ENCODE results near the gene CFAP91. TPM values are rescaled to one million over a fixed set of nuclear protein-coding genes. Genes with fewer than 3 reads are reported as not detected.
A peak's percentile ranks its signal among the peaks of the same experiment; 100 is the strongest.

The CFAP91 gene
- total RNA-seq, 2 donors from 2014 or later: 21.5 to 47.8 TPM

GRCh38 chr3:119664370-119664769, 38.5 kb upstream of the CFAP91 start:
- Histone ChIP-seq H3K9me3 (no peaks in the 10 kb centered on the region), H3K27me3 (no peaks in the 10 kb centered on the region), H3K36me3 (replicated peaks in 1 of 2; ENCODE audit: insufficient read depth in 1 of 2, low read depth in 2 of 2) (peaks cover 0 to 3% of the 10 kb centered on the region in 2 donors), H3K4me3 (no peak overlapping the region), H3K27ac (no peak overlapping the region), H3K4me1 (peaks cover 11% of the 10 kb centered on the region)
- TF ChIP-seq CTCF (IDR thresholded peaks at IDR 0.05) (no peak), POLR2A (IDR thresholded peaks at IDR 0.05) (no peak)
- WGBS, 2 donors: 70 to 85% methylated on average over 4 of the region's 4 CpGs
- ATAC-seq (no peak), DNase-seq (no peak)
- intact Hi-C loops (cut with DNase I): no loop called here

- ATAC-seq (peak; percentile 51), DNase-seq (no peak)
- no peaks in the 10 kb centered on the region for H3K9me3 ChIP-seq
- TF ChIP-seq CTCF (IDR thresholded peaks at IDR 0.05) (no peak), POLR2A (IDR thresholded peaks at IDR 0.05) (no peak)
- no peak overlapping the region for H3K27ac ChIP-seq
- H3K36me3 ChIP-seq (replicated peaks in 1 of 2; ENCODE audit: insufficient read depth in 1 of 2, low read depth in 2 of 2): peaks cover 0 to 3% of the 10 kb centered on the region in 2 donors
- H3K4me1 ChIP-seq: peaks cover 11% of the 10 kb centered on the region
- H3K4me3 ChIP-seq: no peak overlapping the region
- intact Hi-C loops (cut with DNase I): no loop called here
- 76% methylated on average over 4 of the region's 4 CpGs for WGBS, 2 donors
- no peaks in the 10 kb centered on the region for H3K27me3 ChIP-seq
Observed at GRCh38 chr3:119664850-119665379, 37.9 kb upstream of the CFAP91 start.

- no peak overlapping the region for H3K4me3 ChIP-seq
- no peaks in the 10 kb centered on the region for H3K9me3 ChIP-seq
- H3K36me3 ChIP-seq (replicated peaks in 1 of 2; ENCODE audit: insufficient read depth in 1 of 2, low read depth in 2 of 2): peaks cover 0 to 3% of the 10 kb centered on the region in 2 donors
- no peaks in the 10 kb centered on the region for H3K27me3 ChIP-seq
- H3K4me1 ChIP-seq: peaks cover 7% of the 10 kb centered on the region
- intact Hi-C loops (cut with DNase I): no loop called here
- no peak overlapping the region for H3K27ac ChIP-seq
- TF ChIP-seq CTCF (IDR thresholded peaks at IDR 0.05) (no peak), POLR2A (IDR thresholded peaks at IDR 0.05) (no peak)
- 81 to 82% methylated on average over 6 of the region's 6 CpGs for whole genome bisulfite sequencing, 2 donors
- ATAC-seq: no peak
- DNase-seq: no peak
Observed at GRCh38 chr3:119665954-119666559, 36.8 kb upstream of the CFAP91 start.

GRCh38 chr3:119669906-119670570, 32.8 kb upstream of the CFAP91 start:
- WGBS, 2 donors: 84 to 93% methylated on average over 5 of the region's 5 CpGs
- no peak for TF ChIP-seq CTCF (IDR thresholded peaks at IDR 0.05)
- no peak for TF ChIP-seq POLR2A (IDR thresholded peaks at IDR 0.05)
- no peak for DNase-seq
- H3K27ac ChIP-seq: no peak overlapping the region
- H3K36me3 ChIP-seq (replicated peaks in 1 of 2; ENCODE audit: insufficient read depth in 1 of 2, low read depth in 2 of 2): peaks cover 0 to 15% of the 10 kb centered on the region in 2 donors
- no peak for ATAC-seq
- no peaks in the 10 kb centered on the region for H3K9me3 ChIP-seq
- no peaks in the 10 kb centered on the region for H3K27me3 ChIP-seq
- intact Hi-C loops (cut with DNase I): no loop called here
- peaks cover 6% of the 10 kb centered on the region for H3K4me1 ChIP-seq
- H3K4me3 ChIP-seq: no peak overlapping the region

All from body of pancreas (tissue), 4 donors.